Caco-2 (cell line): Measurements from ENCODE around the gene BRD7. TPM values are rescaled to one million over a fixed set of nuclear protein-coding genes. Genes with fewer than 3 reads are reported as not detected.

Source experiments
- BruUV-seq: library from RNA; stranded (reverse); fragments of 400-500 nt; replicated peaks from 2 replicates; lab custom pipeline; 2021; lab: Mats Ljungman, UMichigan
- CTCF ChIA-PET: fragments of 300-600 bp; sonication (Branson Sonifier 250); formaldehyde crosslinking; loops from one replicate; lab custom pipeline; 2022; ENCODE audit warnings: antibody characterized with exemption; lab: Charles Lee
- POLR2A ChIA-PET: fragments of 300-600 bp; sonication (Branson Sonifier 250); formaldehyde crosslinking; loops from one replicate; lab custom pipeline; 2022; ENCODE audit warnings: antibody characterized with exemption; lab: Charles Lee
- DNase-seq, 2 experiments: peaks; one replicate each; pipeline versions ENCODE4 v3.0.0 to v3.0.0-alpha.2; 2020 to 2022
- H3K27me3 ChIP-seq: replicated peaks from 2 replicates; pipeline ENCODE4 v1.6.0; 2011; ENCODE audit warnings: low read length; ENCODE audit not compliant: control insufficient read depth, insufficient read depth
- H3K36me3 ChIP-seq: 2 replicates; pipeline ENCODE4 v1.5.1; 2011; ENCODE audit warnings: low read length; ENCODE audit not compliant: control insufficient read depth, insufficient read depth
- H3K4me1 ChIP-seq: fragments of 250-450 bp; sonication (Bioruptor Pico); 2 replicates; pipeline ENCODE4 v1.5.1; 2020; ENCODE audit warnings: mild to moderate bottlenecking
- H3K4me3 ChIP-seq: 2 replicates; pipeline ENCODE4 v1.5.1; 2011; ENCODE audit warnings: low read depth, mild to moderate bottlenecking, control low read depth, low read length
- H3K9me3 ChIP-seq: fragments of 250-450 bp; sonication (Bioruptor Pico); 2 replicates; pipeline ENCODE4 v1.5.1; 2020; ENCODE audit warnings: mild to moderate bottlenecking, moderate library complexity
- H3K27ac Mint-ChIP-seq: one replicate; pipeline ENCODE4 v1.8.0; 2022; ENCODE audit warnings: mixed read lengths; ENCODE audit not compliant: unreplicated experiment
- H3K27me3 Mint-ChIP-seq: one replicate; pipeline ENCODE4 v1.8.0; 2022; ENCODE audit warnings: mixed read lengths; ENCODE audit not compliant: insufficient read depth, unreplicated experiment
- H3K36me3 Mint-ChIP-seq: one replicate; pipeline ENCODE4 v1.8.0; 2022; ENCODE audit warnings: mild to moderate bottlenecking, mixed read lengths; ENCODE audit not compliant: insufficient read depth, unreplicated experiment
- H3K4me1 Mint-ChIP-seq: one replicate; pipeline ENCODE4 v1.8.0; 2022; ENCODE audit warnings: low read depth, mixed read lengths; ENCODE audit not compliant: unreplicated experiment
- H3K4me3 Mint-ChIP-seq: one replicate; pipeline ENCODE4 v1.8.0; 2022; ENCODE audit warnings: mild to moderate bottlenecking, moderate library complexity, mixed read lengths; ENCODE audit not compliant: unreplicated experiment
- H3K9me3 Mint-ChIP-seq: one replicate; pipeline ENCODE4 v1.8.0; 2022; ENCODE audit warnings: mixed read lengths; ENCODE audit not compliant: unreplicated experiment
- intact Hi-C: fragments of 100-400 bp; cut with micrococcal nuclease; formaldehyde crosslinking; loops from one replicate; pipeline ENCODE4 v1.10.0; 2022; ENCODE audit not compliant: unreplicated experiment
- total RNA-seq: library from RNA; stranded (reverse); gene quantifications from 2 replicates; pipeline ENCODE4 v1.2.3, GENCODE V29; 2022
- TF ChIP-seq, protein P1 (sequence below), 2 experiments: fragments of 200-600 bp in 1 of 2; IDR thresholded peaks; 1 replicate in 1 of 2; 2 replicates in 1 of 2; pipeline versions ENCODE4 v1.5.1 to v1.8.0; 2011 to 2022; ENCODE audit warnings: antibody characterized with exemption in 1 of 2, control low read depth in 1 of 2, inconsistent platforms in 1 of 2, low read depth in 1 of 2, low read length in 1 of 2, mild to moderate bottlenecking in 1 of 2, moderate library complexity in 1 of 2; ENCODE audit not compliant: insufficient read depth in 1 of 2, severe bottlenecking in 1 of 2, unreplicated experiment in 1 of 2

Gene BRD7
- total RNA-seq, 1 experiment from 2014 or later = 170 TPM

DNA sequence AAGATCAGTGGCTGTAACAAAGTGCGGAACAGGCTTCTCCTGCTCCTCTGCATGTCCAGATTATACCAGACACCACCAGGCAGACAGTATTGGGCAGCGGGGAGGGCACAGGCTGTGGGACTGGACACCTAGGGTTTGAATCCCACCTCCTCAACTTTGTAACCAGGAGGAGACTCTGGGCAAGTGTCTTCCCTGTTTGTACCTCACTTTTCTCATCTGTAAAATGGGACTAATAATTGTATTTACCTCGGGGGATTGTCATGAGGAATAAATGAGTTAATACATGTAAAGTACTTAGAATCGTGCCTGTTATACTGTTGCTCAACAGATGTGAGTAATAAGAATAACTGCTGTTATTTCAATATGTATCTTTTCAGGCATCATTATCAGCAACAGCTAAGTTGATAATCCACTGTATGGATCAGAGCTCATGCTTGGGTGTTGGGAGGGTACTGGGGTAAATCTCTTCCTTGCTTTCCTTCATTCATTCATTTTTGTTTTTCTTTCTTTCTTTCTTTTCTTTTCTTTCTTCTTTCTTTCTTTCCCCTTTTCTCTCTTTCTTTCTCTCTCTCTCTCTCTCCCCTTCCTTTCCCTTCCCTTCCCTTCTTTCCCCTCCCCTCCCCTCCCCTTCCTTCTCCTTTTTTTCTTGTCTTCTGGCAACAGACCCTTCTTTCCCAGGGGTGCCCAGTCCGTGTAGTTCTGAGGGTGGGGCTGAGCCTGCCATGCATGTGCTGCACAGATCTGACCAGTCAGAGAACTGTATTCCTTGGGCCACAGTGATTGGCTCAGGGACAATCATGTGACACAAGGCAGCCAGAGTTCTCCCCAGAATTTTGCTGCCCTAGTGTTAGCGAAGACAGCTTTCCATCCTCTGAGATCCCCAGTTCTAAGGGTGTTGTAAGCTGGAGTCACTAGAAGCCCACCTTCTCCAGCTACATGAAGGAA lies 25.3 kb upstream of the BRD7 start:
- H3K9me3 Mint-ChIP-seq = no peaks in the 10 kb centered on the region
- POLR2A ChIA-PET = no interaction called here
- H3K4me1 Mint-ChIP-seq = no peaks in the 10 kb centered on the region
- Histone ChIP-seq H3K4me3 (no peak overlapping the region), H3K36me3 (no peaks in the 10 kb centered on the region), H3K4me1 (no peaks in the 10 kb centered on the region), H3K27me3 (no peaks in the 10 kb centered on the region), H3K9me3 (no peaks in the 10 kb centered on the region)
- TF ChIP-seq, protein P1, sequence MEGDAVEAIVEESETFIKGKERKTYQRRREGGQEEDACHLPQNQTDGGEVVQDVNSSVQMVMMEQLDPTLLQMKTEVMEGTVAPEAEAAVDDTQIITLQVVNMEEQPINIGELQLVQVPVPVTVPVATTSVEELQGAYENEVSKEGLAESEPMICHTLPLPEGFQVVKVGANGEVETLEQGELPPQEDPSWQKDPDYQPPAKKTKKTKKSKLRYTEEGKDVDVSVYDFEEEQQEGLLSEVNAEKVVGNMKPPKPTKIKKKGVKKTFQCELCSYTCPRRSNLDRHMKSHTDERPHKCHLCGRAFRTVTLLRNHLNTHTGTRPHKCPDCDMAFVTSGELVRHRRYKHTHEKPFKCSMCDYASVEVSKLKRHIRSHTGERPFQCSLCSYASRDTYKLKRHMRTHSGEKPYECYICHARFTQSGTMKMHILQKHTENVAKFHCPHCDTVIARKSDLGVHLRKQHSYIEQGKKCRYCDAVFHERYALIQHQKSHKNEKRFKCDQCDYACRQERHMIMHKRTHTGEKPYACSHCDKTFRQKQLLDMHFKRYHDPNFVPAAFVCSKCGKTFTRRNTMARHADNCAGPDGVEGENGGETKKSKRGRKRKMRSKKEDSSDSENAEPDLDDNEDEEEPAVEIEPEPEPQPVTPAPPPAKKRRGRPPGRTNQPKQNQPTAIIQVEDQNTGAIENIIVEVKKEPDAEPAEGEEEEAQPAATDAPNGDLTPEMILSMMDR (IDR thresholded peaks at IDR 0.05; ENCODE audit: insufficient read depth in 1 of 2, low read depth in 1 of 2, low read length in 1 of 2, severe bottlenecking in 1 of 2, unreplicated experiment in 1 of 2) = no peak
- intact Hi-C loops = no loop called here
- no TSS peak for BruUV-seq
- H3K4me3 Mint-ChIP-seq = no peak overlapping the region
- H3K27ac Mint-ChIP-seq = no peak overlapping the region
- no peaks in the 10 kb centered on the region for H3K36me3 Mint-ChIP-seq
- H3K27me3 Mint-ChIP-seq = no peaks in the 10 kb centered on the region
- CTCF ChIA-PET = no interaction called here
- no peak for DNase-seq

DNA sequence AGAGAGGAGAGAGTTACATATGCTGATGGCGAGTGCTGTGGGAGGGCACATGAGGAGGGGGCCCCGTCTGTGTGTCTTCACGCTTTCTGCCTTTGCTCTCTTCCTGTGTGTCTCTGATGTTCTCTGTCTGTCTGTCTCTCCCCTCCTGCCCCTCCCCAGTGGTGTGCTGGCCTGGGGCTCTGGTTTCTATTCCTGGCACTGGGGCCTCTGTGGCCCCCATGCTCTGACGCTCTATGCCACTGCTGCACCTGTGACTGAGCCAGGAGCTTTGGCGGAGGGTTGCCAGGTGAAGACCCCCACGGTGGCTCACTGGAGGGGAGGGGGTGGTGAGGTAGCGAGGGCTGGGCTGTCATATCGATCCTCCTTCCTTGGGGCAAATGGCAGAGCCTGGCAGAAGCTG lies 24.6 kb upstream of the BRD7 start:
- Histone ChIP-seq H3K27me3 (no peaks in the 10 kb centered on the region), H3K36me3 (no peaks in the 10 kb centered on the region), H3K9me3 (no peaks in the 10 kb centered on the region), H3K4me3 (no peak overlapping the region), H3K4me1 (no peaks in the 10 kb centered on the region)
- ChIA-PET POLR2A (no interaction called here), CTCF (no interaction called here)
- no peaks in the 10 kb centered on the region for H3K27me3 Mint-ChIP-seq
- no peak for DNase-seq
- H3K4me3 Mint-ChIP-seq = no peak overlapping the region
- no peaks in the 10 kb centered on the region for H3K4me1 Mint-ChIP-seq
- intact Hi-C loops = no loop called here
- TF ChIP-seq, protein P1 (IDR thresholded peaks at IDR 0.05; ENCODE audit: insufficient read depth in 1 of 2, low read depth in 1 of 2, low read length in 1 of 2, severe bottlenecking in 1 of 2, unreplicated experiment in 1 of 2) = no peak
- BruUV-seq = no TSS peak
- H3K27ac Mint-ChIP-seq = no peak overlapping the region
- no peaks in the 10 kb centered on the region for H3K36me3 Mint-ChIP-seq
- no peaks in the 10 kb centered on the region for H3K9me3 Mint-ChIP-seq

DNA sequence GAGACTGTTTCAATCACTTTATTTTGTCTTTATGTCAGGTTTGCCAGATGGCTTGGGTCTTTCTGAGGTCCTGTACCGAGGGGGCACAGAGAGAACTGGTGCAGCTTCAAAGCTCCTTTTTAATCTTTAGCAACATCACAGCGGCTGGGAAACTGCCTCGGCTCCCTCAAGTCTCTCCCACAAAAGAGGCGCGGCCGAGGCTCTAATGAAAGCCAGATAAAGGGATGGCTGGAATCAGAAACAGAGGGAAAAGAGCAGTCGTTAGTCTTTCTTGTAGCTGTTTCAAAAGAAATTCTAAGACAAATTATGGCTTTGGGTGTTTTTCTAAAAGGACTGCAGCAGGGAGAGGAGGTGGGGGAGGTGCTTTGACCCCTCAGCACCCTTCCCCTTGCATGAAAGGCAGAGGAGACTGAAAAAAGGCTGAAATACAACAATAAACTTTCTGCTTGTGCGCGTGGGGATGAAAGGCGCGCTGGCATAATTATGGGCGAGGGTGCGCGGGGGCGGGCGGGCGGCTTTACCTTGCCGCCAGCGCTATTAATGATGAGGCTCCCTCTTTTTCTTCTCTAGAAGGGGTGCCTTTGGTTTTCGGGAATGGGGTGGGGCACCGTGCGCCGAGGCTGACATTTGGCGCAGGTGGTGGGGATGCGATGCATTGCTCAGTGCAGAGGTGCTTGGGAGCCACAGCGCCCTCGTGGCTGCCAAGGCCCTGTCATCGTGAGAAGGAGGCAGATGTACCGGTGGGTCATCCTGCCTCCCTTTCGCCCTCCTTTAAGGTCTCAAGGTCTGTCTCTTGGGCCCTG lies 22.3 kb upstream of the BRD7 start:
- Mint-ChIP-seq H3K9me3 (no peaks in the 10 kb centered on the region), H3K4me1 (no peaks in the 10 kb centered on the region), H3K36me3 (no peaks in the 10 kb centered on the region), H3K27ac (peak overlapping the region; percentile 8), H3K4me3 (no peak overlapping the region), H3K27me3 (no peaks in the 10 kb centered on the region)
- H3K4me1 ChIP-seq = no peaks in the 10 kb centered on the region
- DNase-seq = no peak
- POLR2A ChIA-PET = no interaction called here
- no peaks in the 10 kb centered on the region for H3K9me3 ChIP-seq
- CTCF ChIA-PET = interaction anchor here (1.2 kb wide), 1 partner anchor 274 kb away, joined by 3 read pairs; no protein-coding TSS in a partner anchor
- no peak overlapping the region for H3K4me3 ChIP-seq
- BruUV-seq = no TSS peak
- TF ChIP-seq, protein P1 (IDR thresholded peaks at IDR 0.05; ENCODE audit: insufficient read depth in 1 of 2, low read depth in 1 of 2, low read length in 1 of 2, severe bottlenecking in 1 of 2, unreplicated experiment in 1 of 2) = no peak
- intact Hi-C loops = no loop called here
- H3K27me3 ChIP-seq = no peaks in the 10 kb centered on the region
- H3K36me3 ChIP-seq = no peaks in the 10 kb centered on the region; the same call in 1 of the 2 replicates
